ENCODE data around the gene TNFRSF1A. TPM values are rescaled to one million over a fixed set of nuclear protein-coding genes. Genes with fewer than 3 reads are reported as not detected.
A peak's percentile ranks its signal among the peaks of the same experiment; 100 is the strongest.

TNFRSF1A gene
- total and polyA plus RNA-seq, 9 of the 15 experiments (the other 6 are each of a cell fraction or from before 2014, with no cell fraction given) = 0.76 to 43.5 (median 30.0) TPM

DNA sequence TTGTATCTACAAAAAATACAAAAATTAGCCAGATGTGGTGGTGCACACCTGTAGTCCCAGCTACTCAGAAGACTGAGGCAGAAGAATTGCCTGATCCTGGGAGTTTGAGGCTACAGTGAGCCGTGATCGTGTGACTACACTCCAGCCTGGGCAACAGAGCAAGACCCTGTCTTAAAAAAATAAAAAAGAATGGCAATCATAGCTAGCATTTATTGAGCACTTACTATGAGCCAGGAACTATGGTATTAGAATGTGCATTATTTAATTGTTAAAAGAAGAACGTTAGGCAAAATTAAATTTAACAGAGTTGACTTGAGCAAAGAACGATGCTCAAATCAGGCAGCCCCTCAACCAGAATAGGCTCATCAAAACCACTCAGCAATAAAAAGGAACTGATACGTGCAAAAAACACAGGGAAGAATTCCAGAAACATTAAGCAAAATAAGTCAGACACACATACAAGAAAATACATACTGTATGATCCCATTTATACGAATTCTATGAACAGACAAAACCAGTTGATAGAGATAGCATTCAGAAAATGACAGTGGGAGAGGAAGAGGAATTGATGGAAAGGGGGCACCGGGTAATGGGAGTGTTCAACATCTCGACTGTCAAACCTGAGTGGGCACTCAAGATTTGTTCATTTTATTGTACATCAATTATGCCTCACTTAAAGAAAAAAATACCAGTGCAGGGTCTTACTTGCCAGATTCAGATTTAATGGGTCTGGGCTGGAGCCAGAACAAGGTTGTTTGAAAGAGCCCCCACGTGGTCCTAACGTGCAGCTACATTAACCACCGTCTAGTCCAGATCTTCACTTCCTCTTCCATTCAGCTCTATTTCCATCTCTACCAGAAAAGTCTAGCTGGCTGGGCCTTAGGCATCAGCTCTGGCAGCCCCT, 25.4 kb upstream of the TNFRSF1A start (continued):
- TF ChIP-seq ZNF143 (CRISPR knock-in tag; IDR thresholded peaks at IDR 0.05) (no peak), MYC (IDR thresholded peaks at IDR 0.05; ENCODE audit: low read depth, low read length) (peak; percentile 26; the same call in 1 of the 2 replicates), MYC (CRISPR knock-in tag; IDR thresholded peaks at IDR 0.05; ENCODE audit: borderline replicate concordance, low read depth) (no peak), ZNF75A (CRISPR knock-in tag; IDR thresholded peaks at IDR 0.05) (no peak), CTBP1 (IDR thresholded peaks at IDR 0.05; ENCODE audit: borderline replicate concordance) (no peak), XRCC3 (IDR thresholded peaks at IDR 0.05) (no peak), SMARCA4 (IDR thresholded peaks at IDR 0.05) (no peak), RAD21 (CRISPR knock-in tag; conservative IDR thresholded peaks at IDR 0.05 in 1 of 2, IDR thresholded peaks at IDR 0.05 in 1 of 2) (peak in 1 of 2 experiments; percentile 61; a peak in 2 of 4 replicates), THRAP3 (IDR thresholded peaks at IDR 0.05; ENCODE audit: borderline replicate concordance) (no peak), HCFC1 (IDR thresholded peaks at IDR 0.05; ENCODE audit: low read depth, low read length) (no peak), SMARCB1 (IDR thresholded peaks at IDR 0.05; ENCODE audit: insufficient read length, low read depth) (no peak), MCM5 (IDR thresholded peaks at IDR 0.05; ENCODE audit: low read depth) (no peak), MCM3 (IDR thresholded peaks at IDR 0.05) (no peak), NFATC3 (IDR thresholded peaks at IDR 0.05) (no peak), TGIF2 (CRISPR knock-in tag; IDR thresholded peaks at IDR 0.05) (no peak)
- TF ChIP-seq, protein P1, sequence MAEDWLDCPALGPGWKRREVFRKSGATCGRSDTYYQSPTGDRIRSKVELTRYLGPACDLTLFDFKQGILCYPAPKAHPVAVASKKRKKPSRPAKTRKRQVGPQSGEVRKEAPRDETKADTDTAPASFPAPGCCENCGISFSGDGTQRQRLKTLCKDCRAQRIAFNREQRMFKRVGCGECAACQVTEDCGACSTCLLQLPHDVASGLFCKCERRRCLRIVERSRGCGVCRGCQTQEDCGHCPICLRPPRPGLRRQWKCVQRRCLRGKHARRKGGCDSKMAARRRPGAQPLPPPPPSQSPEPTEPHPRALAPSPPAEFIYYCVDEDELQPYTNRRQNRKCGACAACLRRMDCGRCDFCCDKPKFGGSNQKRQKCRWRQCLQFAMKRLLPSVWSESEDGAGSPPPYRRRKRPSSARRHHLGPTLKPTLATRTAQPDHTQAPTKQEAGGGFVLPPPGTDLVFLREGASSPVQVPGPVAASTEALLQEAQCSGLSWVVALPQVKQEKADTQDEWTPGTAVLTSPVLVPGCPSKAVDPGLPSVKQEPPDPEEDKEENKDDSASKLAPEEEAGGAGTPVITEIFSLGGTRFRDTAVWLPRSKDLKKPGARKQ (CRISPR knock-in tag; IDR thresholded peaks at IDR 0.05) = no peak
- TF ChIP-seq, protein P2, sequence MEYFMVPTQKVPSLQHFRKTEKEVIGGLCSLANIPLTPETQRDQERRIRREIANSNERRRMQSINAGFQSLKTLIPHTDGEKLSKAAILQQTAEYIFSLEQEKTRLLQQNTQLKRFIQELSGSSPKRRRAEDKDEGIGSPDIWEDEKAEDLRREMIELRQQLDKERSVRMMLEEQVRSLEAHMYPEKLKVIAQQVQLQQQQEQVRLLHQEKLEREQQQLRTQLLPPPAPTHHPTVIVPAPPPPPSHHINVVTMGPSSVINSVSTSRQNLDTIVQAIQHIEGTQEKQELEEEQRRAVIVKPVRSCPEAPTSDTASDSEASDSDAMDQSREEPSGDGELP (CRISPR knock-in tag; IDR thresholded peaks at IDR 0.05; ENCODE audit: borderline replicate concordance) = no peak
- TF ChIP-seq, protein P3, sequence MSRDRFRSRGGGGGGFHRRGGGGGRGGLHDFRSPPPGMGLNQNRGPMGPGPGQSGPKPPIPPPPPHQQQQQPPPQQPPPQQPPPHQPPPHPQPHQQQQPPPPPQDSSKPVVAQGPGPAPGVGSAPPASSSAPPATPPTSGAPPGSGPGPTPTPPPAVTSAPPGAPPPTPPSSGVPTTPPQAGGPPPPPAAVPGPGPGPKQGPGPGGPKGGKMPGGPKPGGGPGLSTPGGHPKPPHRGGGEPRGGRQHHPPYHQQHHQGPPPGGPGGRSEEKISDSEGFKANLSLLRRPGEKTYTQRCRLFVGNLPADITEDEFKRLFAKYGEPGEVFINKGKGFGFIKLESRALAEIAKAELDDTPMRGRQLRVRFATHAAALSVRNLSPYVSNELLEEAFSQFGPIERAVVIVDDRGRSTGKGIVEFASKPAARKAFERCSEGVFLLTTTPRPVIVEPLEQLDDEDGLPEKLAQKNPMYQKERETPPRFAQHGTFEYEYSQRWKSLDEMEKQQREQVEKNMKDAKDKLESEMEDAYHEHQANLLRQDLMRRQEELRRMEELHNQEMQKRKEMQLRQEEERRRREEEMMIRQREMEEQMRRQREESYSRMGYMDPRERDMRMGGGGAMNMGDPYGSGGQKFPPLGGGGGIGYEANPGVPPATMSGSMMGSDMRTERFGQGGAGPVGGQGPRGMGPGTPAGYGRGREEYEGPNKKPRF (IDR thresholded peaks at IDR 0.05; ENCODE audit: low read depth, low read length) = no peak
- TF ChIP-seq, protein P4, sequence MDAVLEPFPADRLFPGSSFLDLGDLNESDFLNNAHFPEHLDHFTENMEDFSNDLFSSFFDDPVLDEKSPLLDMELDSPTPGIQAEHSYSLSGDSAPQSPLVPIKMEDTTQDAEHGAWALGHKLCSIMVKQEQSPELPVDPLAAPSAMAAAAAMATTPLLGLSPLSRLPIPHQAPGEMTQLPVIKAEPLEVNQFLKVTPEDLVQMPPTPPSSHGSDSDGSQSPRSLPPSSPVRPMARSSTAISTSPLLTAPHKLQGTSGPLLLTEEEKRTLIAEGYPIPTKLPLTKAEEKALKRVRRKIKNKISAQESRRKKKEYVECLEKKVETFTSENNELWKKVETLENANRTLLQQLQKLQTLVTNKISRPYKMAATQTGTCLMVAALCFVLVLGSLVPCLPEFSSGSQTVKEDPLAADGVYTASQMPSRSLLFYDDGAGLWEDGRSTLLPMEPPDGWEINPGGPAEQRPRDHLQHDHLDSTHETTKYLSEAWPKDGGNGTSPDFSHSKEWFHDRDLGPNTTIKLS (IDR thresholded peaks at IDR 0.05; ENCODE audit: borderline replicate concordance, low read depth) = no peak
- TF ChIP-seq, protein P5, sequence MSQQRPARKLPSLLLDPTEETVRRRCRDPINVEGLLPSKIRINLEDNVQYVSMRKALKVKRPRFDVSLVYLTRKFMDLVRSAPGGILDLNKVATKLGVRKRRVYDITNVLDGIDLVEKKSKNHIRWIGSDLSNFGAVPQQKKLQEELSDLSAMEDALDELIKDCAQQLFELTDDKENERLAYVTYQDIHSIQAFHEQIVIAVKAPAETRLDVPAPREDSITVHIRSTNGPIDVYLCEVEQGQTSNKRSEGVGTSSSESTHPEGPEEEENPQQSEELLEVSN (IDR thresholded peaks at IDR 0.05; ENCODE audit: borderline replicate concordance in 1 of 2, extremely low read depth in 1 of 2, insufficient read depth in 1 of 2, insufficient read length in 1 of 2, low read depth in 1 of 2, low read length in 1 of 2, poor library complexity in 1 of 2, severe bottlenecking in 1 of 2) = peak in 1 of 2 experiments; percentile 57

All from K562 (cell line).